NT2/D1 (cell line): ENCODE measurements around the gene NCOA3.

Experiments
- DNase-seq: peaks from one replicate; pipeline ENCODE4 v3.0.0-alpha.2; 2011; ENCODE audit warnings: low read depth, low spot score
- H3K27me3 ChIP-seq: 2 replicates; pipeline ENCODE4 v1.6.0; 2011; ENCODE audit warnings: mild to moderate bottlenecking; ENCODE audit not compliant: insufficient read length, insufficient read depth
- H3K36me3 ChIP-seq: 2 replicates; pipeline ENCODE4 v1.6.1; 2011; ENCODE audit warnings: mild to moderate bottlenecking, low read length, mixed read lengths; ENCODE audit not compliant: insufficient read depth, insufficient read length
- H3K4me1 ChIP-seq: 2 replicates; pipeline ENCODE4 v1.5.1; 2011; ENCODE audit not compliant: insufficient read depth, insufficient read length
- H3K4me3 ChIP-seq: 2 replicates; pipeline ENCODE4 v1.5.1; 2011; ENCODE audit warnings: low read depth; ENCODE audit not compliant: insufficient read length
- H3K9ac ChIP-seq: 2 replicates; pipeline ENCODE4 v1.6.0; 2011; ENCODE audit warnings: low read depth; ENCODE audit not compliant: insufficient read length
- H3K9me3 ChIP-seq: 2 replicates; pipeline ENCODE4 v1.5.1; 2011; ENCODE audit warnings: mild to moderate bottlenecking, low read length; ENCODE audit not compliant: insufficient read depth
- SUZ12 ChIP-seq: IDR thresholded peaks from 2 replicates; pipeline ENCODE4 v1.6.1; 2011; ENCODE audit not compliant: insufficient read length, insufficient read depth; ENCODE audit errors: extremely low read depth
- YY1 ChIP-seq: IDR thresholded peaks from 2 replicates; pipeline ENCODE4 v1.6.1; 2011; ENCODE audit not compliant: insufficient read length, insufficient read depth
- ZNF274 ChIP-seq: IDR thresholded peaks from 2 replicates; pipeline ENCODE4 v1.6.1; 2011; ENCODE audit warnings: mild to moderate bottlenecking, low read depth, low read length

Gene NCOA3

DNA sequence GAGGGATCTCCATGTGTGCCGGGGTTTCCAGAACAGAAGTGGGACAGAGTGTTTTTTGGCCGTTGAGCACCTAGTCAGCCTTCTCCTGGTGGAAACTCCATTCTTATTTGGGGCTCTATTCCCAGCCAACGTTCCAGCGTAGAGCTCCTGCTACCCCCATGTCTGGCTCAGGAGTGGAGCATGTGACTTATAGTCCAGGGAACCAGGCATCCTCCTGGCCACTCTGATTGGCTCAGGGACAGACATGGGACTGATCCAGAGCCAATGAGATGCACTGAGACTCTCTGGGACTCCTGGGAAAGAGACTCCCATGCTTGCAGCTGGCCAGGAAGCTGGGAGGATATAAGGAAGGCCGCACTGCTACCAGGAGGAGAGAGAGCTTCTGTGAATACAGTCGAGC is 196.5 kb downstream of the NCOA3 start:
- Histone ChIP-seq H3K9me3 (peaks cover 28% of the 10 kb centered on the region), H3K36me3 (peaks cover 74% of the 10 kb centered on the region), H3K4me3 (no peak overlapping the region), H3K27me3 (no peaks in the 10 kb centered on the region), H3K9ac (no peak overlapping the region), H3K4me1 (no peaks in the 10 kb centered on the region)
- no peak for DNase-seq
- TF ChIP-seq YY1, result no peak
- no peak for TF ChIP-seq ZNF274
- TF ChIP-seq SUZ12, result no peak

DNA sequence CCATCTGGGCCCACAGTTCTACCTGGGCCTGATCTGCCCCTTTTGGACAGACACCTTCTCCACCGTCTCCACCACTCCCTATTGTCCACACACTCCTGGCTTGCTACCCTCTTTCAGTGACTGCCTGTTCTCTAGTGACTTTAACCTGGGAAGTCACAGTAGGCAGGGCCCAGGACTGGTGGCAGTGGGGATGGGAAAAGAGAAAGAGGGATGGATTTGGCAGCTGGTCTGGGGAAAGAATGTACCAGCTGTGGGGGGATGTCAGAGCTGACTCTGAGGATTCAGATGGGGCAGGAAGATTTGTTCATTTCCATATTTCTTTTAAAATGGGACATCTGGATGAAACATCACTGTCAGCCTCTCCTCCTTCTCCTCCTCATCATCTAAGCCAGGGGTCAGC is 198.1 kb downstream of the NCOA3 start:
- Histone ChIP-seq H3K4me3 (no peak overlapping the region), H3K4me1 (no peaks in the 10 kb centered on the region), H3K27me3 (no peaks in the 10 kb centered on the region), H3K9me3 (peaks cover 12% of the 10 kb centered on the region; the same call in 1 of the 2 replicates), H3K36me3 (peaks cover 69% of the 10 kb centered on the region), H3K9ac (no peak overlapping the region)
- TF ChIP-seq SUZ12 (no peak), YY1 (no peak), ZNF274 (no peak)
- no peak for DNase-seq

DNA sequence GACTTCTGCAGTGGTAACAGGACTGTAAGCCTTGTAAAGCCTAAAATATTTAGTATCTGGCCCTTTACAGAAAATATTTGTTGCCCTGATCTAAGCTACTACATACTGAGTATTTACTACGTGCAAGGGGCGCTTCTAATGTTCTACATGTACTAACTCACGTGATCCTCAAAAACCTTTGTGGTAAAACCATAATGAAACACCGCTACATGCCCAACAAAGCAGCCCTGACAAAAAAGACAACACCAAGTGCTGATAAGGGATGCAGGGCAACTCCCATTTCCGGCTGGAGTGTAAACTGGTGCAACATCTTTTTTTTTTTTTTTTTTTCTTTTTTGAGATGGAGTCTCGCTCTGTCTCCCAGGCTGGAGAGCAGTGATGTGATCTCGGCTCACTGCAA is 198.6 kb downstream of the NCOA3 start:
- TF ChIP-seq SUZ12 (no peak), YY1 (no peak), ZNF274 (no peak)
- no peak for DNase-seq
- Histone ChIP-seq H3K9me3 (peaks cover 12% of the 10 kb centered on the region; the same call in 1 of the 2 replicates), H3K4me3 (no peak overlapping the region), H3K9ac (no peak overlapping the region), H3K36me3 (peaks cover 68% of the 10 kb centered on the region), H3K27me3 (no peaks in the 10 kb centered on the region), H3K4me1 (no peaks in the 10 kb centered on the region)

DNA sequence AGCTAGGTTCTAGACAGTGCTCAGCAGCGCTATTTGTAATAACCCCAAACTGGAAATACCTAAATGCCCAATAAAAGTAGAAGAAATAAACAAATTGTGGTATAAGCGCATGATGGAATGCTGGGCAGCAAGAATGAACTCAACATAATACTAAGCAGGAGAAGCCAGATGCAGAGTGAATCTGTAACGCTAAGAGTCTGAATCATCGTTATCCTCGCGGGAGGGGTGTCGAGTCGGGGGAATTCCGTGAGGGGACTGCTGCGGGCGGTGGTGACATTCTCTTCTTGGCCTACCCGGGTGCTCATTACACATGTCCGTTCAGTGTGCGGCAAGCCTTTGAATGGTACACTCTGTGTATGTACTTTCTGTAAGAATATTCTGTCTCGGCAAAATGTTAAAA is 199.9 kb downstream of the NCOA3 start:
- DNase-seq, result no peak
- H3K4me1 ChIP-seq, result no peaks in the 10 kb centered on the region
- H3K9me3 ChIP-seq, result peaks cover 4% of the 10 kb centered on the region; the same call in 1 of the 2 replicates
- H3K9ac ChIP-seq, result no peak overlapping the region
- peaks cover 61% of the 10 kb centered on the region for H3K36me3 ChIP-seq
- H3K27me3 ChIP-seq, result no peaks in the 10 kb centered on the region
- no peak for TF ChIP-seq YY1
- TF ChIP-seq SUZ12, result no peak
- TF ChIP-seq ZNF274, result no peak
- H3K4me3 ChIP-seq, result no peak overlapping the region

DNA sequence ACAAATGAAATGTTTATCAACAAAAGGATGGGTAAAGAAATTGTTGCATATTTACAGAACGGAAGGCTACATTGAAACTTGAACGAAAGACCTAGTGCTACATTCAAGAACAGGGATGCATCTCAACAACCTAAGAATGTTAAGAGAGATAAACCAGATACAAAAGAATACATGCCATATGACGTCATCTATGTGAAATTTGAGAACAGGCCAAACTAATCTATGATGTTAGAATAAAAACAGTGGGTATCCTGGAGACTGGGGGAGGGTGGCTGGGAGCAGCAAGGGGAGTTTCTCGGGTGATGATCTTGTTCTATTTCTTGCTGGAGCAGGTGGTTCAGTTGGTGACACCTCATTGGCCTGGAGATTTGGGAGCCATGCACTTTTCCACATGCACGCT is 202.1 kb downstream of the NCOA3 start:
- peaks cover 49% of the 10 kb centered on the region for H3K36me3 ChIP-seq
- H3K27me3 ChIP-seq, result no peaks in the 10 kb centered on the region
- no peaks in the 10 kb centered on the region for H3K9me3 ChIP-seq
- H3K4me3 ChIP-seq, result no peak overlapping the region
- DNase-seq, result no peak
- H3K4me1 ChIP-seq, result no peaks in the 10 kb centered on the region
- no peak overlapping the region for H3K9ac ChIP-seq
- TF ChIP-seq SUZ12 (no peak), YY1 (no peak), ZNF274 (no peak)

DNA sequence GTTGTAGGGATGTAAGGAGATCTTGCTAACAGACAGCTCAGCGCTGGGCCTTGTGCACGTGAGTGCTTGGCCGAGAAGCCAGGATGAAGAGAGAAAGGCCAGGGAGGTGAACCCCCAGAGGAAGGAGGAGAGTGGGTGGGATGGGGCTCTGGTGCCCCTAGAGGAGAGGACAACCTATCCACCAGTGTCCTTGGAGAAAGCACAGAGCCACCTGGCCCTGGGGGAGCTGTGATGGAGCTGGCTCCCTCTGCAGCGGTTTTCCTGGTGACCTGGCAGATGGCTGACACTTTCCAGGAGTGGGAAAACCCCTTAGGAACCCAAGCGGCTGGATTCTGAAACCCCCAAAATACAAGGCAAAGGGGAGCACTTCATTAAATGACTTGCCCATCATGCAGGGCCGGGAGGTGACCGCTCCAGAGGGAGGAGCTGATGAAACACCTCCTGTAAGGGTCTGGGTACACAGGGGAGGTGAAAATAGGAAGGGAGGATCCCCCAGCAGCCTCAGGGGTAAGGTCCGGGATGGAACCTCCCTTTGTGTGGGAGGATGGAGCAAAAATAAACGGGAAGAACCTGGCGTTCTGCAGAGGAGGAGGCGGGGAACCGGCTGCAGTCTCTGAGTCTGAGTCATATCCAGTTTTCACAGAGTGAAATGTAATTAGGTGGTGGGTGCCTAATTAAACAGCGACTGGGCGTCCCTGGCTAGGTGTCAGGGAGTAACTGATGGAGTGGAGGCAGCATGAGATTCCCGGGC is 203.2 kb downstream of the NCOA3 start:
- no peak overlapping the region for H3K4me3 ChIP-seq
- TF ChIP-seq YY1 (no peak), SUZ12 (no peak), ZNF274 (no peak)
- no peak for DNase-seq
- H3K4me1 ChIP-seq, result peaks cover 3% of the 10 kb centered on the region
- H3K9ac ChIP-seq, result no peak overlapping the region
- no peaks in the 10 kb centered on the region for H3K27me3 ChIP-seq
- no peaks in the 10 kb centered on the region for H3K9me3 ChIP-seq
- H3K36me3 ChIP-seq, result peaks cover 43% of the 10 kb centered on the region

DNA sequence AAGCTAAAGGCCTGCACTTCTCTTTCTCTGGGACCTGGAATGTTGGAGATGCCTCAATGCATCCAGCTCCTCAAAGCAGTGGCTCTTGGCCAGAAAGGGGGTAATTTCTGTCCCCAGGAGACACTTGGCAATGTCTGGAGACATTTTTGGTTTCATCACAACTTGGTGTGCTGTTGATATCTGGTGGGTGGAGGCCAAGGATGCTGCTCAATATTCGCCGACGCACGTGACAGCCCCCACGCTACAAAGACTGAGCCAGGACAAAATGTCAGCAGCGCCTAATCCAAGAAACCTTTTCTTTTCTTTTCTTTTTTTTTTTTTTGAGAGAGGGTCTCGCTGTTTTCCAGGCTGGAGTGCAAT is 203.8 kb downstream of the NCOA3 start:
- H3K4me3 ChIP-seq, result no peak overlapping the region
- no peak for TF ChIP-seq YY1
- H3K27me3 ChIP-seq, result no peaks in the 10 kb centered on the region
- peaks cover 42% of the 10 kb centered on the region for H3K36me3 ChIP-seq
- H3K4me1 ChIP-seq, result peaks cover 3% of the 10 kb centered on the region
- no peak overlapping the region for H3K9ac ChIP-seq
- DNase-seq, result no peak
- no peaks in the 10 kb centered on the region for H3K9me3 ChIP-seq

DNA sequence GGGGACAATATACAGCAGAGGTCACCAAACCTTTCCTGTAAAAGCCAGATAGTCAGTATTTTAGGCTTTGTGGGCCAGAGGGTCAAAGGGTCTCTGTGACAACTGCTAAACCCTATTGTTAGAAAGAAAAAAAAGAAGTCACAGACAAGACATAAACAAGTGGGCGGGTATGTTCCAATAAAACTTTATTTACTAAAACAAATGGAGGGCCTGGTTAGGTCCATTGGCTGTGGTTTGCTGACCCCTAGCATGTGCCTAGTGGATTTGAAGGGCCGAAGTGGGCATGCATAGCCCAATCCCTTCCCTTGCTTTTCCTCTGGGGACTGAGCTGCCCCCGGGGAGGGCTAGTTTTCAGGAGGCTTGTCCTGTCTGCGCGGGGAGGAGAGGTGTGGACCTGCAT is 204.7 kb downstream of the NCOA3 start:
- Histone ChIP-seq H3K27me3 (no peaks in the 10 kb centered on the region), H3K4me1 (peaks cover 7% of the 10 kb centered on the region), H3K36me3 (peaks cover 44% of the 10 kb centered on the region), H3K9me3 (no peaks in the 10 kb centered on the region), H3K9ac (no peak overlapping the region), H3K4me3 (no peak overlapping the region)
- TF ChIP-seq ZNF274 (no peak), SUZ12 (no peak)
- no peak for DNase-seq
